Thyroid gland (tissue), 4 donors: ENCODE measurements around the gene GPR148.

Experiments
- POLR2A ChIP-seq, 2 donors: fragments of 450-650 bp; IDR thresholded peaks; one replicate each; pipeline ENCODE4 v1.6.1; 2017; ENCODE audit warnings: antibody characterized with exemption in 2 of 2, mild to moderate bottlenecking in 2 of 2, moderate library complexity in 1 of 2
- TF ChIP-seq, protein P1 (sequence below), 6 experiments: fragments of 200-600 bp in 3 of 6; fragments of 450-650 bp in 3 of 6; sonication (generic) in 3 of 6; IDR thresholded peaks; one replicate each; pipeline ENCODE4 v1.5.1; 2016 to 2019; ENCODE audit warnings: antibody characterized with exemption in 6 of 6, mild to moderate bottlenecking in 2 of 6, inconsistent platforms in 1 of 6, moderate library complexity in 1 of 6

DNA sequence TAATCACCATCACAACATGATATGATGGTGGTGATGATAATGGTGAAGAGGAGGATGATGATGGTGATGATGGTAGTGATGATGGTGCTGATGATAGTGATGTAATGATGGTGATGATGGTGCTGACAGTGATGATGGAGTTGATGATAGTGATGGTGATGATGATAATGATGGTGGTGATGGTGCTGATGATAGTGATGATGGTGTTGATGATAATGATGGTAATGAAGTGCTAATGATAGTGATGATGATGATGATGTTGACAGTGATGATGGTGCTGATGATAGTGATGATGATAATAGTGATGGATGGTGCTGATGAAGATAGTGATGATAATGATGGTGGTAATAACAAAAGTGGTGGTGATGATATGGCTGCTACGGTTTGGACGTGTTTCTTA is 4.4 kb upstream of the GPR148 start:
- no peak for TF ChIP-seq POLR2A (IDR thresholded peaks at IDR 0.05)
- TF ChIP-seq, protein P1, sequence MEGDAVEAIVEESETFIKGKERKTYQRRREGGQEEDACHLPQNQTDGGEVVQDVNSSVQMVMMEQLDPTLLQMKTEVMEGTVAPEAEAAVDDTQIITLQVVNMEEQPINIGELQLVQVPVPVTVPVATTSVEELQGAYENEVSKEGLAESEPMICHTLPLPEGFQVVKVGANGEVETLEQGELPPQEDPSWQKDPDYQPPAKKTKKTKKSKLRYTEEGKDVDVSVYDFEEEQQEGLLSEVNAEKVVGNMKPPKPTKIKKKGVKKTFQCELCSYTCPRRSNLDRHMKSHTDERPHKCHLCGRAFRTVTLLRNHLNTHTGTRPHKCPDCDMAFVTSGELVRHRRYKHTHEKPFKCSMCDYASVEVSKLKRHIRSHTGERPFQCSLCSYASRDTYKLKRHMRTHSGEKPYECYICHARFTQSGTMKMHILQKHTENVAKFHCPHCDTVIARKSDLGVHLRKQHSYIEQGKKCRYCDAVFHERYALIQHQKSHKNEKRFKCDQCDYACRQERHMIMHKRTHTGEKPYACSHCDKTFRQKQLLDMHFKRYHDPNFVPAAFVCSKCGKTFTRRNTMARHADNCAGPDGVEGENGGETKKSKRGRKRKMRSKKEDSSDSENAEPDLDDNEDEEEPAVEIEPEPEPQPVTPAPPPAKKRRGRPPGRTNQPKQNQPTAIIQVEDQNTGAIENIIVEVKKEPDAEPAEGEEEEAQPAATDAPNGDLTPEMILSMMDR (IDR thresholded peaks at IDR 0.05), result no peak
